ENCODE data around the gene GPR152.

Gene GPR152

DNA sequence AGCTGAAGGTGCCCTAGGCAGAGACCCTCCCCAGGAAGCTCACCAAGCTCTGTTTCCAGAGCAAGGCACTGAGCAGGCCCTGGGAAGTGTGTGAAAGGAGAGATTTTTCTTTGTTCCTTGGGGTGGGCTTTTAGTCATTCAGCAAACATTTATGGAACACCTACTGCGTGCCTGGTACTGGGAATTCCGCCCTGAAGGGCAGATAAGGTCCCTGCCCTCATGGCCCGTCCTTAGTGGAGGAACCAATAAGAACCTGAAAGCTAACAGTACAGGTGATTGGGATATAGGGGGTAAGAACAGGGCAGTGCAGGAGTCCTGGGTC is 12.6 kb upstream of the GPR152 start:
- no peak for DNase-seq (ENCODE audit: low read depth)

DNA sequence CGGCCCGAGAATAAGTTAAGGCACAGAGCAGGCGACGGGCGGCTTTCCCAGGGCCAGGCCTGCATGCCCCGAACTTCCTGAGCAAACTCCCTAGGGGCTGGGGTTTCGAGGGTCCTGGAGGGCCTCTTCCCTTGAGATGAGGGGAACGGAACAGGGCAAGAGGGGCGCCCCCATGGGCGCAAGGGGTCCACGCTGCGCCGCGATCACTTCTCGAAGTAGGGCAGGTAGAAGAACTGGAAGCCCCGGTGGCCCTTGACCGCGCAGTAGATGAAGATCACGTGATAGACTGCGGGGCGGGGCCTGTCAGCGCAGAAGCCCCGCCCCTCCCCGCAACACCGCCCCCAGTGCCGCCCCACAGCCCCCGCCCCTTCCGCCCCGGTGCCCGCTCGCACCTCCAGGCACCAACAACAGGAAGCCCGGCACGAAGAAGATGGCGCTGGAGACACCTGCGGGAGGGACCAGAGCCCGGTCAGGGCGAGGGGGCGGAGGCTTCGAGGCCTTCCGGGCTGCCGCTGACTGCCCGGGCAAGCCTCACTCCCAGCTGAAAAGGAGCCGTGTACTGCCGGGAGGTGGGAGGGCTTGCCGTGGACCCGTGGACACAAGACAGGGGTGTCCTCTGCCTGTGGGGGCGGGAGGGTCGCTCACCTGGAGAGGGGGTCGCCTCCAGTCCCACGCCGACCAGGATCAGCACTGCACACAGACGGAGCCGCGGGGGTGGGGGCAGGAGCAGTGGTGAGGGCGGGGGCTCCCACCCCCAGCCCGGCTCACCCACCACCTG is 12.1 kb upstream of the GPR152 start:
- peak; percentile 80 for DNase-seq (ENCODE audit: low read depth)

GRCh38 chr11:67463680-67464410 is 11.3 kb upstream of the GPR152 start:
- DNase-seq (ENCODE audit: low read depth) = no peak

DNA sequence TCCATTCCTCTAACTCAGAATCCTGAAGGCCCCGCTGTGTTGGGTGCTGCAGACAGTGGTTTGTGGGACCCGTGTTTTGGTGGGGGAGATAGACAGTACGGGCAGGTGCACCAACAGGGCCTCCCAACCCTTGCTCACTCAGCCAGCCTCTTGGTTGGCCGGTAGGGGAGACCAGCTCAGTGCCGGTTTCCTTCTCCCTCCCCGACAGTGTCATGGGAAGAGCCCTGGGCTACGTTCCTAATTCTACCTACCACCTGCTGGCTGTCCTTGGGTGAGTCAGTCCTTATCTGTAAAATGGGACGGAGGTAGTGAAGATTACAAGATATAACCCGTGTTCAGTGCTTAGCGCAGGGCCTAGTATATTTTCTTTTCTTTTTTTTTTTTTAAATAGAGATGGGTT is 10.7 kb upstream of the GPR152 start:
- no peak for DNase-seq (ENCODE audit: low read depth)

DNA sequence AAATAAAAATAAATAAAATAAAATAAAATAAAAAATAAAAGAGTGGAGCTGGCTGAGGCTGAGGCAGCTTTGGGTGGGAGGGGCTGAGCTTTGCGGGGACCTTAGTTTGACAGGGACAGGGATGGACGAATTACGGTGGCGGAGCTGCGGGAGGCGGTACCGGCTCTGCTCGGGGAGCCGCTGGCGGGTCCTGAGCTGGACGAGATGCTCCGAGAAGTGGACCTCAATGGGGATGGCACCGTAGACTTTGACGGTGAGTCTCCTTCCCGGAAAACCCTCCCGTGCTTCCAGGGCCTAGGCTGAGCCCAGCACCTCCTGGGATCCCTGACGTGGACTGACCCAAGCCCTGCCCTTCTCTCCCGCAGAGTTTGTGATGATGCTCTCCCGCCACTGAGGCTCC is 5.7 kb upstream of the GPR152 start:
- no peak for DNase-seq (ENCODE audit: low read depth)

- no peak for DNase-seq (ENCODE audit: low read depth)
Measured at GRCh38 chr11:67457453-67457852, 4.9 kb upstream of the GPR152 start.

- DNase-seq (ENCODE audit: low read depth) = no peak
Measured at GRCh38 chr11:67456068-67456705, 3.7 kb upstream of the GPR152 start.

GRCh38 chr11:67455054-67455453 is 2.5 kb upstream of the GPR152 start, which contains the start of gene CABP4:
Gene CABP4 (plus strand): TSS chr11:67455354. CDS start chr11:67455424, 70 bp downstream.
- DNase-seq (ENCODE audit: low read depth) = no peak

DNA sequence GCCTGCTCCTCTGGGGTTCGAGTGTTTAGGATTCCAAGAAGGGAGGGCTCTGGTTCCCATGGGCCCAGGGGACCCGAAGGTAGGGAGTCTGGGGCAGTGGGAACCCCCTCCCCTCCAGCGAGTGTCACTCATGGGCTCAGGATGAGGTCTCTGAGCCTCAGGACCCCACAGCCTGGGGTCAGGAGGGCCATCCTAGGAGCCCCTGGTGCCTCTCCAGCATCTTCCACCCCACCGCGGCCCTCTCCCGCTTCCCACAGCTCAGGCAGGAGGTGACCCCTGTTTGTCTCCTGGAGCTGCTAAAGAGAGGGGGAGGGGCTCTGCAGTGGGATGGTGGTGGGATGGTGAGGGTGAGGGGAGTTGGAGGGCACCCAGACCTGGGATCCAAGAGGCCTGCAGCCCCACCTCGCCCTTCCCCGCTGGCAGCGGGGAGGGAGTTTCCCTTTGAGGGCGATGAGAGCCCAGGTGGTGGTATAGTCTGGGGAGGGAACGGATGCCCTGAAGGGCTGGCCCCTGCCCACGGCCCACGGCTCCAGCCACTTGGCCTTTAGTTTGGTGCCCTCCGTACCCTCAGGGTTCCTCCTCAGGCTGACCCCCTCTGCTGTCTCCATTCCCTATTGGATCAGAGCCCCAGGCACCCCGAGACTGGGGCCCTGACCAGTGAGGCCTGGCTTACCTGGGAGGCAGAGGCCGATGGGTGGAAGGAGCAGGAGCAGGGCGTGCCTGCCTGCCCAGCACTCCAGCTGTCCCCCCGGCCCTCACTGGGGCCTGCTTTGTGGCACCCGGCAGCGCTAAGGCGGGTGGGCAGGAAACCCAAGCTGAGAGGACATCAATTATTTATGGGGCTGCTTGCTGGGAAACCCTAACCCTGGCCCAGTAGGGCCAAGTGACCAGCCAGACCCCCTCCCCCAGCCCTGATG is 1.5 kb upstream of the GPR152 start:
- DNase-seq (ENCODE audit: low read depth) = no peak

DNA sequence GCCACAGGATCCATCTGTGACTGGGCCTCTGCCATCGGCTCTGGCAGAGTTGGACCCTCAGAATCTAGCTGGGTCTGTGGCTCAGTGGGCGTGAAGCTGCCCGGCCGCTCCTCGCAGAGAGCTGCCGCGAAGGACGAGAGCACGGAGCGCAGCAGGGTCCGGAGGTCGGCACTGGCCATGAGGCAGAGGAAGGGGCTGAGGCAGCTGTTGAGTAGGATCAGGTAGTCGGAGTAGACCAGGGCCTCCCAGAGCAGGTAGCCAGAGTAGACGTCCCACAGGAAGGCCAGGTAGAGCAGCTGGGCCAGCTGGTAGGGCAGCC is 912 bp downstream of the GPR152 start:
- no peak for DNase-seq (ENCODE audit: low read depth)

GRCh38 chr11:67450796-67451657 is 1.5 kb downstream of the GPR152 start:
- DNase-seq (ENCODE audit: low read depth) = no peak

DNA sequence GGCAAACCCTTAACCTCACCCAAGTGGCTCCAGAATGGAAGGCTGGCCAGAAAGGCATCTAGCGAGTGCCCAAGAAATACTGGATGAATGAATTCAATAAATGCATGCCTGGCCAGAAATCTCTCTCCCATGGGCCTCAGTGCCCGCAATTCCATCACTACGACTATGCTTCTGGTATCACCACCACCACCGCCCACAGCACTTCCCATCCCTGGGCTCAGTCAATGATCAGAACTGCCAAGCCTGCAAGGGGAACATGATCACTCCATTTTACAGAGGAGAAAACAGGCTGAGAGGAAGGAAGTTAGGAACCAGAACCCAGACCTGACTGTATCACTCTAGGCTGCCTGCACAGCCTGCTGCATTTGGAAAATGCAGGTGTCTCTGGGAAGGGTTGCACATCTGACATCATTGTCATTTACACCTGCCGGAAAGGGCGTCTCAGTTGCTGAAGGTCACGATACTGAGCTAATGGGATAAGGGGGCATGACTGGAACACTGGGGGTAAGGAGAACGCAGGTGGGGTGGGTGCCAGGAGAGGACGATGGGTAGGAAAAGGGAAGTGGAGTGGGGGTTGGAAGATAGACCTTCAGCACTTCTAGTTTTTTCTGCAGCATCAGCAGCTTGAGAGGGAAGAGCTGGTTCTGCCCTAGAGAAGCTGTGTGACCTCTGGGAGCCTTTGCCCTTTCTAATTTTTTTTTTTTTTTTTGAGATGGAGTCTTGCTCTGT is 3.2 kb downstream of the GPR152 start:
- DNase-seq (ENCODE audit: low read depth) = no peak

- no peak for DNase-seq (ENCODE audit: low read depth)
Measured at GRCh38 chr11:67448220-67448609, 4.3 kb downstream of the GPR152 start.

DNA sequence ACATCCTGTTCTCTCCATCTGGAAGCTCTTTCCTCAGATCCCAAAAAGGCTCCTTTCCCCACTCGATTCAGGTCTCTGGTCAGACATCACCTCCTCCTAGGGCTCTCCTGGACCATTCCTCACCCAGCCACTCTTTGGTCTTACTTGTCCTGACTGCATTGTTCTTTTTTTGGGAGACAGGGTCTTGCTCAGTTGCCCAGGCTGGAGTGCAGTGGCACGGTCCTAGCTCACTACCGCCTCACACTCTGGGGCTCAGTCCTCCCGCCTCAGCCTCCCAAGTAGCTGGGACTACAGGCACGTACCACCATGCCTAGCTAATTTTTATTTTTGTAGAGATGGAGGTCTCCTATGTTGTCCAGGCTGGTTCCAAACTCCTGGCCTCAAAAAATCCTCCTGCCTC is 7.0 kb downstream of the GPR152 start:
- DNase-seq (ENCODE audit: low read depth) = no peak

DNA sequence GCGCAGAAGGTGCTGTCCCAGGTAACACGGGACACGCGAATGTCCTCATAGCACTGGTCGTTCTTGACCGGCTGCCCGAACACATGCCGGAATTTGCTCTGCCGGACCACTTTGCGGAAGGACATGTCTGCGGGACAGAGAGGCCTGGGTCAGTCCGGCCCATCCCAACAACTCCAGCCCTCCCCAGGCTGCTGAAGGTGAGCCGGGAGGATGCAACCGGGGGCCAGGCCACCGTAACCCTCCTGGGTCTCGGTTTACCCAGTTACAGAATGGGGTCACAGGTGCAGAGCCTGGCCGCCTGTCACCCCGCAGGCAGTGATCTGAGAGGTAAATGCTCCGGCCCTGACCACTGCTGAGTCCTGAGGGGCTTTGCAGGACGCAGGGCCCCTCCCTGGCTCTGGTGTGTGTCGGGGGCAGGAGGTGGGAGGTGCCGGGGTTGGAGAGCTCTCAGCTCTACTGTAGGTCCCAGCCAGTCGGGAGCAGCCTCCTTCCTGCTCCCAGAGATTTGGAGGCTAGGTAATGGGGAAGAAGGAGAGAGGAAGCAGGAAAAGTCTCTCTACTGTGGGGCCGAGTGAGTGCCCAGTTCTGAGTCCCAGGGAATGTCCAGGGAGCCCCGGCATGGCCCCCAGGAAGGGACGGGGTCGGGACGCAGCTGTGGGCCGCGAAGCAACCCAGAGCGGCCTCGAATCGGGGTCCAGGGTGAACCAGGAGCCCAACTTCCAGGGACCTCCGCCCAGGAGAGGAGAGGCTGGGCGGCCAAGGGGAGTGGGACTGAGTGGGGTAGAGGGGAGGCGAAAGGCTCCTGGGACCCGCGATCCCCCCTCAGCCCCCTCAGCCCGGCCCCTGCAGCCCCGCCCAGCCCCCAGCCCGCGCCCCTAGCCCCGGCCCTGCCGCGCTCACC is 9.8 kb downstream of the GPR152 start:
- no peak for DNase-seq (ENCODE audit: low read depth)

GRCh38 chr11:67441731-67442351 is 10.7 kb downstream of the GPR152 start:
- DNase-seq (ENCODE audit: low read depth) = no peak

DNA sequence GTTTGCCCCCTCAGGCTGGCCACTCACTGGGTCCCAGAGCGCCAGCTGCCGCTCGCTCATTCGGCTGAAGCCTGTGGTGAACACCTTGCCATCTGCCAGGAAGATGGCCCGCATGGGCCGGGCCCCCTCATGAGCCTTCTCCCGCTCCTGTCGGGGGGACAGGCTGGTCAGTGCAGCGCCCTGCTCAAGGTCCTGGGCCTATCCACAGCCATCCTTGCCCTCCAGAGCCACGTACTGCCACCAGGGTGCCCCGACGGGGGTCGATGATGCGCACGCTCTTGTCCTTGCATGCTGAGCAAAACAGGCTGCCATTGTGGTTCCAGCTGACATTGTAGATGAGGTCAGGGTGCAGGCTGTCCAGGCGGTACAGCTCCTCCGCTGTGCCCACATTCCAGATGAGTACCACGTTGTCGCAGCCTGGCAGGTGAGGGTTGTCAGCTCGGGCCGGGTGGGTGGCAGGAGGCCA is 11.4 kb downstream of the GPR152 start:
- no peak for DNase-seq (ENCODE audit: low read depth)

GRCh38 chr11:67440229-67441097 is 12.1 kb downstream of the GPR152 start:
- no peak for DNase-seq (ENCODE audit: low read depth)
